DMS153 (cell line): ENCODE data around the gene CACNA1F.

Experiments
- DNase-seq: peaks from one replicate; lab custom pipeline; 2025; lab: John Stamatoyannopoulos, UW

CACNA1F gene

GRCh38 chrX:49257846-49258748 lies 25.0 kb upstream of the CACNA1F start:
- DNase-seq = no peak

- DNase-seq = no peak
Measured at GRCh38 chrX:49257074-49257790, 24.1 kb upstream of the CACNA1F start.

- no peak for DNase-seq
Measured at GRCh38 chrX:49256268-49256995, 23.3 kb upstream of the CACNA1F start.

GRCh38 chrX:49254639-49255038 lies 21.5 kb upstream of the CACNA1F start:
- DNase-seq = no peak

GRCh38 chrX:49251325-49251724 lies 18.2 kb upstream of the CACNA1F start:
- DNase-seq = no peak

- no peak for DNase-seq
Measured at GRCh38 chrX:49250578-49250977, 17.4 kb upstream of the CACNA1F start.

- no peak for DNase-seq
Measured at GRCh38 chrX:49250066-49250465, 16.9 kb upstream of the CACNA1F start.

GRCh38 chrX:49249616-49250015 lies 16.5 kb upstream of the CACNA1F start:
- no peak for DNase-seq

- no peak for DNase-seq
Measured at GRCh38 chrX:49249071-49249470, 15.9 kb upstream of the CACNA1F start.

GRCh38 chrX:49247916-49248811 lies 15.0 kb upstream of the CACNA1F start:
- no peak for DNase-seq

GRCh38 chrX:49247346-49247745 lies 14.2 kb upstream of the CACNA1F start:
- DNase-seq = no peak

- no peak for DNase-seq
Measured at GRCh38 chrX:49246541-49246940, 13.4 kb upstream of the CACNA1F start.

GRCh38 chrX:49244207-49244606 lies 11.1 kb upstream of the CACNA1F start:
- no peak for DNase-seq

- DNase-seq = no peak
Measured at GRCh38 chrX:49243166-49243565, 10.0 kb upstream of the CACNA1F start.

- DNase-seq = no peak
Measured at GRCh38 chrX:49242545-49243066, 9.5 kb upstream of the CACNA1F start.

- DNase-seq = no peak
Measured at GRCh38 chrX:49238735-49239134, 5.6 kb upstream of the CACNA1F start.

GRCh38 chrX:49237060-49237459 lies 3.9 kb upstream of the CACNA1F start:
- no peak for DNase-seq

GRCh38 chrX:49233887-49234555 lies 881 bp upstream of the CACNA1F start:
- no peak for DNase-seq

- DNase-seq = no peak
Measured at GRCh38 chrX:49232525-49232924, 615 bp downstream of the CACNA1F start.

- DNase-seq = no peak
Measured at GRCh38 chrX:49231333-49232000, 1.7 kb downstream of the CACNA1F start.
